Fibroblast of skin of left quadriceps (primary cell): ENCODE data around the gene CCDC201.
A peak's percentile ranks its signal among the peaks of the same experiment; 100 is the strongest.
"Not testable (repeated sequence)": the region's sequence is repeated elsewhere in the genome, so short reads cannot be mapped to it uniquely, and the experiment has no call there.

ENCODE experiments used
- DNase-seq, 2 experiments: peaks; one replicate each; pipeline ENCODE4 v3.0.0-alpha.2; 2013; ENCODE audit warnings: low read depth in 2 of 2

Gene CCDC201

GRCh38 chr7:45874408-45875131 is 1.7 kb upstream of the CCDC201 start:
- peak; percentile 58 to 60 for DNase-seq

- no peak for DNase-seq
Observed at GRCh38 chr7:45873355-45873754, 473 bp upstream of the CCDC201 start.

GRCh38 chr7:45872116-45873034 is 507 bp downstream of the CCDC201 start:
- no peak for DNase-seq

- no peak for DNase-seq
Observed at GRCh38 chr7:45869426-45869825, 3.5 kb downstream of the CCDC201 start.

GRCh38 chr7:45867471-45867870 is 5.4 kb downstream of the CCDC201 start:
- no peak for DNase-seq

- no peak for DNase-seq
Observed at GRCh38 chr7:45865594-45866410, 7.1 kb downstream of the CCDC201 start.

GRCh38 chr7:45863715-45864114 is 9.2 kb downstream of the CCDC201 start:
- no peak for DNase-seq

- DNase-seq = not testable (repeated sequence)
Observed at GRCh38 chr7:45856888-45857287, 16.0 kb downstream of the CCDC201 start.

GRCh38 chr7:45855680-45856079 is 17.2 kb downstream of the CCDC201 start:
- not testable (repeated sequence) for DNase-seq

- DNase-seq = not testable (repeated sequence)
Observed at GRCh38 chr7:45853491-45853890, 19.4 kb downstream of the CCDC201 start.

- not testable (repeated sequence) for DNase-seq
Observed at GRCh38 chr7:45852984-45853383, 19.9 kb downstream of the CCDC201 start.

GRCh38 chr7:45848734-45849133 is 24.1 kb downstream of the CCDC201 start:
- not testable (repeated sequence) for DNase-seq

GRCh38 chr7:45846536-45846935 is 26.3 kb downstream of the CCDC201 start:
- DNase-seq = not testable (repeated sequence)

GRCh38 chr7:45841926-45842717 is 30.8 kb downstream of the CCDC201 start:
- DNase-seq = not testable (repeated sequence)

- not testable (repeated sequence) for DNase-seq
Observed at GRCh38 chr7:45838852-45839251, 34.0 kb downstream of the CCDC201 start.

- DNase-seq = peak; percentile 13 to 17
Observed at GRCh38 chr7:45832433-45833177, 40.3 kb downstream of the CCDC201 start.

GRCh38 chr7:45829846-45830245 is 43.0 kb downstream of the CCDC201 start:
- DNase-seq = not testable (repeated sequence)

- not testable (repeated sequence) for DNase-seq
Observed at GRCh38 chr7:45827731-45828130, 45.2 kb downstream of the CCDC201 start.

GRCh38 chr7:45826550-45826949 is 46.3 kb downstream of the CCDC201 start:
- DNase-seq = not testable (repeated sequence)

- not testable (repeated sequence) for DNase-seq
Observed at GRCh38 chr7:45818763-45819162, 54.1 kb downstream of the CCDC201 start.
